Measurements from ENCODE around the gene RALGAPB.

DNA sequence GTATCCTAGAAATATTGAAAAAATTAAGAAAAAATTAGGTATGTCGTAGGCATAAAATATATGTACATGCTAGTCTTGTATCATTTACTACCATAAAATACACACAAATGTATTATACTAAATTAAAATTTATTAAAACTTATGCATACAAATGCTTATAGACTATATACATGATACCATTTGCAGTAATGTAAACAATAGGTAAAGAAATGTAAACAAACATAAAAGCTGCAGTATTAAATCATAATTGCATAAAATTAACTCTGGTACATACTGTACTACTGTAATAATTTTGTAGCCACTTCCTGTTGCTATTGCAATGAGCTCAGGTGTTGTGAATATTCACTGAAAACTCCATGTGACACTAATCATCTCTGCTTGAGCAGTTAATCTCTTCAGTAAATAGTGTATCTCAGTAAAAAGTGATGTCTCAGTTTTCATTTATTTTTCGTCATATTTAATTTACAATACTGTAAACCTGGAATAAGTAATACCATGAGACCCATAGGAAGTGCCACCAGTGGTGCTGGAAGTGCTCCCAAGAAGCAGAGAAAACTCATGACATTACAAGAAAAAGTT lies 29.3 kb downstream of the RALGAPB start:
- TF ChIP-seq CBX2 (IDR thresholded peaks at IDR 0.05; ENCODE audit: borderline replicate concordance, low read depth) (no peak), POLR2A (IDR thresholded peaks at IDR 0.05; ENCODE audit: low read length) (no peak), EP300 (IDR thresholded peaks at IDR 0.05) (no peak), CHD4 (IDR thresholded peaks at IDR 0.05; ENCODE audit: borderline replicate concordance) (no peak), CEBPB (IDR thresholded peaks at IDR 0.05) (no peak)
- TF ChIP-seq, protein P1, sequence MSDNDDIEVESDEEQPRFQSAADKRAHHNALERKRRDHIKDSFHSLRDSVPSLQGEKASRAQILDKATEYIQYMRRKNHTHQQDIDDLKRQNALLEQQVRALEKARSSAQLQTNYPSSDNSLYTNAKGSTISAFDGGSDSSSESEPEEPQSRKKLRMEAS (IDR thresholded peaks at IDR 0.05), result no peak
- TF ChIP-seq, protein P2, sequence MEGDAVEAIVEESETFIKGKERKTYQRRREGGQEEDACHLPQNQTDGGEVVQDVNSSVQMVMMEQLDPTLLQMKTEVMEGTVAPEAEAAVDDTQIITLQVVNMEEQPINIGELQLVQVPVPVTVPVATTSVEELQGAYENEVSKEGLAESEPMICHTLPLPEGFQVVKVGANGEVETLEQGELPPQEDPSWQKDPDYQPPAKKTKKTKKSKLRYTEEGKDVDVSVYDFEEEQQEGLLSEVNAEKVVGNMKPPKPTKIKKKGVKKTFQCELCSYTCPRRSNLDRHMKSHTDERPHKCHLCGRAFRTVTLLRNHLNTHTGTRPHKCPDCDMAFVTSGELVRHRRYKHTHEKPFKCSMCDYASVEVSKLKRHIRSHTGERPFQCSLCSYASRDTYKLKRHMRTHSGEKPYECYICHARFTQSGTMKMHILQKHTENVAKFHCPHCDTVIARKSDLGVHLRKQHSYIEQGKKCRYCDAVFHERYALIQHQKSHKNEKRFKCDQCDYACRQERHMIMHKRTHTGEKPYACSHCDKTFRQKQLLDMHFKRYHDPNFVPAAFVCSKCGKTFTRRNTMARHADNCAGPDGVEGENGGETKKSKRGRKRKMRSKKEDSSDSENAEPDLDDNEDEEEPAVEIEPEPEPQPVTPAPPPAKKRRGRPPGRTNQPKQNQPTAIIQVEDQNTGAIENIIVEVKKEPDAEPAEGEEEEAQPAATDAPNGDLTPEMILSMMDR (IDR thresholded peaks at IDR 0.05), result no peak
- TF ChIP-seq, protein P3, sequence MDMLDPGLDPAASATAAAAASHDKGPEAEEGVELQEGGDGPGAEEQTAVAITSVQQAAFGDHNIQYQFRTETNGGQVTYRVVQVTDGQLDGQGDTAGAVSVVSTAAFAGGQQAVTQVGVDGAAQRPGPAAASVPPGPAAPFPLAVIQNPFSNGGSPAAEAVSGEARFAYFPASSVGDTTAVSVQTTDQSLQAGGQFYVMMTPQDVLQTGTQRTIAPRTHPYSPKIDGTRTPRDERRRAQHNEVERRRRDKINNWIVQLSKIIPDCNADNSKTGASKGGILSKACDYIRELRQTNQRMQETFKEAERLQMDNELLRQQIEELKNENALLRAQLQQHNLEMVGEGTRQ (IDR thresholded peaks at IDR 0.05), result no peak

Data from A549 (cell line).